Activated effector memory CD4-positive, alpha-beta T cell treated with anti-CD3 and anti-CD28 coated beads, Interleukin-2, amount 50 U/mL, for 16 hours (primary cell): ENCODE data around the gene HSP90AB1.

Experiments
- DNase-seq: peaks from one replicate; pipeline ENCODE4 v3.0.0-alpha.2; 2020

Gene HSP90AB1

GRCh38 chr6:44269921-44270525 lies 23.1 kb downstream of the HSP90AB1 start, which contains the start of gene TMEM151B:
TMEM151B (plus strand) TSS chr6:44270450; CDS start chr6:44270743, 293 bp downstream.
- no peak for DNase-seq

DNA sequence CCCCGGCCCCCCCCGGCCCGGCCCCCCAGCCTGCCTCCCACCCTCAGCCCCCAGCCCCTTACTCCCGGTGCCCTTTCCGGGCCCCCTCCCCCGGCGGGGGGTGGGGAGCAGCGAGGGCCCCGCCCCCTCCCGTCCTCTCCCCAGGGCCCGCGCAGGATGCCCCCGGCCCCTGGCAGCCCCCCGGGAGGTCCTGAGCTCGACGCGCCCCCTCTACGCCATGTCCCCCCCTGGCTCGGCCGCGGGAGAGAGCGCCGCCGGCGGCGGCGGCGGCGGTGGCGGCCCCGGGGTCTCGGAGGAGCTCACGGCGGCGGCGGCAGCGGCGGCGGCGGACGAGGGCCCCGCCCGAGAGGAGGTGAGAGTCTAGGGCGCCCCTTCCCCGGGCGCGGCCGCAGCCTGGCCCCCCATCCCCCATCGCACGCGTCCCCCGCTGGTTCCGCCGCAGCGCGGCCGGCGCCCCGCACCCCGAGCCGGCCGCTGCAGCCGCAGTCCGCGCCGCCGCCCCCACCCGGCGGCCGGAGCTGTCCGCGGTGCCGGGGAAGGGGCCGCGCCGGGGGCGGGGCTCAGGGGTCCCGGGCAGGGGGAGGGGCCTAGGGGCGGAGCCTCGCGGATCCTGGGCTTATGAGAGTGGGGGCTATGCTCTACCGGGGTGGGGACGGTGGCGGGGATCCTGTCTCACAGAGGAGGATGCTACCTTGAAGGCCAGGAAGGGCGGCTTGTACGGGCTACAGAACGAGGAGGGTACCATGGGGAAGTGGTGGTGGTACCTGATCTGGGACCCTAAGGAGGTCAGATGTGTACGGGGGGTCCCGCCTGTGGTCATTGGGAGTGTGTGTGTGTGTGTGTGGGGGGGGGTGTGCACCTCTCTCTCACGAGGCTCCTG lies 23.9 kb downstream of the HSP90AB1 start:
- no peak for DNase-seq

DNA sequence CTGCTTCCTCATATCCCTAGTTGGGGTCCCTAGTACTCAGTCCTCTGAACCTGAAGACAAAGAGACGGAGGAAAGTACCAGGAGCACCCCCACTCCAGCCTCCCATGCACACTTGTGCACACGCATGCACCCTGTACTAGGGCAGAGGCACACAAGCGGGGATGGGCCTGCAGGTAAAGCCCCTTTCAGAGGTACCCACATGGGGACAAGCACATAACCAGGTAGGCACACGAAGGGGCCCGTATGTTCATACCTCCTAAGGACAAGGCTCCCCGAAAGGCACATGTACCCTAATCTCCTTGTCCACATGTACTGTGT lies 24.5 kb downstream of the HSP90AB1 start:
- DNase-seq: no peak

DNA sequence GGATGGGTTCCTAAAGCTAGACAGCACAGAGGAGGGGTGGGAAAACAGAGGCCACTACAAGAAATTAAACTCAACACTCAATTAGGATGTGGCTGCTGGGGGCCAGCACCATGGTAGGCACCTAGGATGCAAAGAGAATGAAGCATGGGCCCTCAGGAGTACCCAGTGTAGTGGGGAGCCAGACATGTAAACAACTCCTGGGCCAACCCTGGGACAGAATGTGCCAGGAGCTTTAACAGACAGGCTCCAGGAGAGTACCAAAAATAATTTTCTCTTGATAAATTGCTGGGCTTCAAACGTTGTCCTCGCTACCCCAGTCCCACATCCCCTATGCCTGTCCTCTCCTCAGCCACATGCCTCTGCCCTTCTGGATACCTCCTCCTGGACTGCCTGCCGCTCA lies 25.0 kb downstream of the HSP90AB1 start:
- no peak for DNase-seq

GRCh38 chr6:44272529-44272928 lies 25.6 kb downstream of the HSP90AB1 start:
- DNase-seq: no peak

GRCh38 chr6:44272999-44273566 lies 26.2 kb downstream of the HSP90AB1 start:
- no peak for DNase-seq

DNA sequence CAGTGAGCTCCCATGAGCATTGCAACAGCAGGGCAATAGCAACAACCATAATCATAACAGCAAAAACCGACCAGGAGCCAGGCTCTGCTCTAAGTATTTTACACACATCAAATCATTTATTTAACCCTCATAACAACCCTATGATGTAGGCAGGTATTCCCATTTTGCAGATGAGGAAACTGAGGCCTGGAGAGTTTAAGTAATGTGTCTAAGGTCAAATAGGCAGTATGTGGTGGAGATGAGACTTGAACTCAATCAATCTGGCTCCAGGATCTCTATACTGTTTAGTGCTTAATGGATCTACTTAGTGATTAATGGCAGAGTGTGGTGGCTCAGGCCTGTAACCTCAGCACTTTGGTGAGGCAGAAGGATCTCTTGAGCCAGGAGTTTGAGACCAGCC lies 26.7 kb downstream of the HSP90AB1 start:
- DNase-seq: no peak

GRCh38 chr6:44275271-44275748 lies 28.4 kb downstream of the HSP90AB1 start:
- no peak for DNase-seq

DNA sequence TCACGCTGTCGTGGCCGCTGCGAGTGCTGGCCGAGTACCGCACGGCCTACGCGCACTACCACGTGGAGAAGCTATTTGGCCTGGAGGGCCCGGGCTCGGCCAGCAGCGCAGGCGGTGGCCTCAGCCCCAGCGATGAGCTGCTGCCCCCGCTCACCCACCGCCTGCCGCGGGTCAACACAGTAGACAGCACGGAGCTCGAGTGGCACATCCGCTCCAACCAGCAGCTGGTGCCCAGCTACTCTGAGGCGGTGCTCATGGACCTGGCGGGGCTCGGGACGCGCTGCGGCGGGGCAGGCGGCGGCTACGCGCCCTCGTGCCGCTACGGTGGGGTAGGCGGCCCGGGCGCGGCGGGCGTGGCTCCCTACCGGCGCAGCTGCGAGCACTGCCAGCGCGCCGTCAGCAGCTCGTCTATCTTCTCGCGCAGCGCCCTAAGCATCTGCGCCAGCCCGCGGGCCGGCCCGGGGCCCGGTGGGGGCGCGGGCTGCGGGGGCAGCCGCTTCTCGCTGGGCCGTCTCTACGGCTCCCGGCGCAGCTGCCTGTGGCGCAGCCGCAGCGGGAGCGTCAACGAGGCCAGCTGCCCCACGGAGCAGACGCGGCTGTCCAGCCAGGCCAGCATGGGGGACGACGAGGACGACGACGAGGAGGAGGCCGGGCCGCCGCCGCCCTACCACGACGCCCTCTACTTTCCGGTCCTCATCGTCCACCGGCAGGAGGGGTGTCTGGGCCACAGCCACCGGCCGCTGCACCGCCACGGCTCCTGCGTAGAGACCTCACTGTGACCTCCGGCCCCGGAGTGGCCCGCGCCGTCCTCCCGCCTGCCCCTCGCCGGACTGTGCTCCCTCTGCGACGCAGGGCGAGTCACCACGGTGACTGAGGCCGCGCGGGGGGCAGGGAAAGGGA lies 29.1 kb downstream of the HSP90AB1 start:
- peak; percentile 71 for DNase-seq

DNA sequence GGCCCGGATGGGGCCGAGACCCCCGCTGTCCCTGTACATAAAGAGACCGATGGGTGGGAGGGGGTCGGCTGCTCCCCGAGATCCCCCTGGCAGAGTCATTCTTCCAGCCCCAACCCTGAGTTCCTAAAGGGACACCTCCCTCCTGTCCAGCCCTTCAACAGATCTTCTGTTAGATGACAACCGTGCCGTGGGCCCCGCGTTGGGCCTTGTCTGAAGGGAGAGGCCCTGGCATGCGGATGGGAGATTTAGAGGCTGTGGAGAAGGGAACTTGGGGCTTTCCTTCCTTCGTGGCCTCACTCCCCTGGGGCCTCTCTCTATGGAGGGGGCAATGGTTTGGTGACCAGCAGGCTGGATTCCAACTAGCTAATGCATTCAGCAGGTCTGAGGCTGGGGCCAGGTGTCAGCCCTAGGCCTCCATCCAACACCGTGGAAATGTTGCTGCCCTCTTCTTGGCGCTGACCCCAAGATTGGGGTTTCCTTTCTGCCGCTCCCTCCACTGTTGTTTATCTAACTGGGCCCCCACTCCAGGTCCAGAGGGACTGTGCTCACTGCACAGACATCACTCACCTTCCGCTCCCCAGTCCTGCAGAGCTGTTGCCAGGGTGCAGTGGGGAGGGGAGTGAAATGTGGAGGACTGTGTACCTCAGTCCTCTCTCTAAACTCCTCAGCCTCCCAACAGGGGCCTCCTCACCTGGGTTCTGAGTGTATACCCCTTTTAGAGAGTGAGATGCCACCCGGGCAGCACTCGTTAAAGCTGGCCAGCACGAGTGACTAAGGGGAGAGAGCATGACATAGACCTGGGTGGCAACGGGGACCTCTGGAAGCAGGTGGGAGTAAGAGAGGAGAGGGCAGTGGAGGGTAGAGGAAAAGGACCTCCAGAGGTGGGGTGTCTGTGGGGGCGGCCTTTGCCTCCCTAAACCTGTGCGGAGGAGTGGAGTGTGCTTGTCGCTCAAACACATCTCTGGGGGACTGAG lies 30.1 kb downstream of the HSP90AB1 start:
- no peak for DNase-seq

DNA sequence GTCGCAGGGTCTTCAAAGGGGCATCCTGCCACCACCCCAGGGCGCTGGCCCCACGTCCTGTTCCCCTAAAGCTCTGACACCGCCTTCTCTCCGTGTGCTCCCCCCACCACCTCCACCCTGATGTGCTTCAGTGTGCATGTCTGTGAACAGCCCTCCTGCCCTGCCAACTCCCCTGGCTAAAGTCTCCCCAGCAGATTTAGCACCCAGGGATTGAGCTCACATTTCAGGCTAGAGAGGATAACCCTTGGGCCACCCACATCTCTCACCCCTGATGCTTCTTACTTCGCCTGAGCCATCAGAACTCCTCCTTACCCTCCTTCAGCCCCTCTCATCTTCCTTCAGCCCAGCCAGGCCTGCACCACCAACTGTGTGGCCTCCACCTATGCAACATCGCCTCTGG lies 30.9 kb downstream of the HSP90AB1 start:
- no peak for DNase-seq

- DNase-seq: no peak
Observed at GRCh38 chr6:44278315-44278714, 31.4 kb downstream of the HSP90AB1 start.

GRCh38 chr6:44278774-44279697 lies 32.1 kb downstream of the HSP90AB1 start:
- no peak for DNase-seq

GRCh38 chr6:44284121-44284520 lies 37.2 kb downstream of the HSP90AB1 start:
- no peak for DNase-seq

- DNase-seq: no peak
Observed at GRCh38 chr6:44284867-44285266, 38.0 kb downstream of the HSP90AB1 start.

- no peak for DNase-seq
Observed at GRCh38 chr6:44285552-44286284, 38.8 kb downstream of the HSP90AB1 start.

DNA sequence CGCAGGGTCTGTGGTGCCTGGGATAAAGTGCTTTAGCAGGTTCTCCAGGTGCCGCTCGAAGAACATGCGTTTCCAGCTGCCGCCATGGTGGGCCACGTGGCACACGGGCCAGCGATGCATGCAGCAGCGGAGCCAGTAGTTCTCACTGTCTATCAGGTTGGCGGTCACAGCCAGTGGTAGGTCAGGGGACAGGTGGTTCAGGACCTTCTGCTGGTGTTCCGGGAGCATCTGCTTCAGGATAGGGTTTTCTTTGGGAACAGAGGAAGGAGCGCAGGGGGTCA lies 39.3 kb downstream of the HSP90AB1 start:
- no peak for DNase-seq

- no peak for DNase-seq
Observed at GRCh38 chr6:44286747-44287146, 39.8 kb downstream of the HSP90AB1 start.

DNA sequence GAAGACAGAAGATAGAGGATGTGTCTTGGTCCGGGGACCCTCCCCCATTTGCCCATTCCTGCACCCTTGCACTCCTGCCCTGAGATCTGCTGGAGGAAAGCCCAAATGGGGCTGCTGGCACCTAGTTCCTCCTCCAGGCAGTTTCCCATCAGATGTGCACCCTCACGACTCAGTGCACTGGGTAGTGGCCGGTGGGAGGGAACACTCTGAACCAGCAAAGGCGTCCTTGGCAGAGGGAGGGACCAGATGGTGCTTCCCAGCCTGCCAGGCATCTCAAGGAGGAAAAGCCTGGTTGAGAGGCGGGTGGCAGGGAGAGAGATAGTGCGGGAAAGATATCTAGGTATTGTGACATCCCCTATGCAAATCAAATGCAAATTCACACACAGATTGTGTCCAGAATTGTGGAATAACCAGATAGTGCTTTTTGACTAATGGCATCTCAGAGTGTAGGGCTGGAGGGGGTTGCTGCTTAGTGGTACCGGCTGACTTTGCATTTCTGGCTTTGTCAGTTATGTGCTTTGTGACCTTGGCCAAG lies 42.9 kb downstream of the HSP90AB1 start:
- DNase-seq: no peak

DNA sequence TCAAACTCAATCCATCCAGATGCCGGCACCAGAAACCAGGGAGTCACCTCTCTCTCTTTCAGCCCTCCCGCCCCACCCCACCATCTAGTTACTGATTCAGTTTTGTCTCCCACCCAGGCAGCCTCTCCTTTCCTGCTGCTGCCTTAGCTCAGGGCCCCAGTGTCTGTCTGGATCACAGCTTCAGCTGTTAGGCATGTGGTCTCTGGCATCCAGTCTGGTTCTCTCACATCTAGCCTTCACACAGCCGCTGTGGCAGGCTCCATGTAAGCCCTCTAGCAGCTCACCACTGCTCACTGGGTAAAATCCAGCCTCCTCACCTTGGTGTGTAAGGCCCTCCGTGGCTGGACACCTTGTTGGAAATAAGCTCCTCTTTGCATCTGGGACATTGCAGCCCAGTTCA lies 44.9 kb downstream of the HSP90AB1 start:
- no peak for DNase-seq
